Spleen (tissue), 11 donors: ENCODE results near the gene CHRM4. TPM values are rescaled to one million over a fixed set of nuclear protein-coding genes. Genes with fewer than 3 reads are reported as not detected.

Source experiments
- DNase-seq: peaks from one replicate; pipeline ENCODE4 v3.0.0-alpha.2; 2020
- H3K27ac ChIP-seq, 8 donors: fragments of 200-600 bp; sonication (generic) in 7 of 8; 1 replicate in 4 of 8; 2 replicates in 4 of 8; pipeline versions ENCODE4 v1.5.0 to v1.8.0; 2016 to 2021; ENCODE audit warnings: inconsistent platforms in 4 of 8, mild to moderate bottlenecking in 4 of 8, moderate library complexity in 1 of 8
- H3K27me3 ChIP-seq, 7 donors: fragments of 200-600 bp; sonication (generic) in 6 of 7; replicated peaks in 1 of 7; 1 replicate in 4 of 7; 2 replicates in 3 of 7; pipeline versions ENCODE4 v1.5.0 to v1.8.0; 2016 to 2021; ENCODE audit warnings: inconsistent platforms in 3 of 7, mild to moderate bottlenecking in 1 of 7
- H3K36me3 ChIP-seq, 6 donors: fragments of 200-600 bp; sonication (generic) in 5 of 6; 1 replicate in 4 of 6; 2 replicates in 2 of 6; pipeline versions ENCODE4 v1.5.0 to v1.8.0; 2016 to 2021; ENCODE audit warnings: inconsistent platforms in 2 of 6
- H3K4me1 ChIP-seq, 6 donors: fragments of 200-600 bp; sonication (generic) in 5 of 6; 1 replicate in 3 of 6; 2 replicates in 3 of 6; pipeline versions ENCODE4 v1.5.0 to v1.8.0; 2016 to 2021; ENCODE audit warnings: inconsistent platforms in 3 of 6
- H3K4me3 ChIP-seq, 8 donors: fragments of 200-600 bp; sonication (generic) in 7 of 8; 1 replicate in 4 of 8; 2 replicates in 4 of 8; pipeline versions ENCODE4 v1.5.0 to v1.8.0; 2016 to 2021; ENCODE audit warnings: inconsistent platforms in 4 of 8, mild to moderate bottlenecking in 4 of 8, moderate library complexity in 2 of 8
- H3K9me3 ChIP-seq, 8 donors: fragments of 200-600 bp; sonication (generic) in 7 of 8; 1 replicate in 4 of 8; 2 replicates in 4 of 8; pipeline versions ENCODE4 v1.5.0 to v1.8.0; 2016 to 2021; ENCODE audit warnings: inconsistent platforms in 4 of 8
- POLR2A ChIP-seq, 3 donors: fragments of 450-650 bp; IDR thresholded peaks; one replicate each; pipeline ENCODE4 v1.5.1; 2017; ENCODE audit warnings: antibody characterized with exemption in 3 of 3, mild to moderate bottlenecking in 1 of 3
- POLR2AphosphoS5 ChIP-seq, 3 donors: sonication (generic); formaldehyde crosslinking; IDR thresholded peaks; one replicate each; pipeline ENCODE4 v1.5.1; 2017; ENCODE audit warnings: antibody characterized with exemption in 3 of 3
- WGBS, 5 donors: extraction: QIAGEN DNeasy Blood & Tissue Kit in 3 of 5; methylation state at CpG; one replicate each; pipeline versions ENCODE4 v1.1.5 to v1.1.7; 2013 to 2018; 5-methylcytosine and 5-hydroxymethylcytosine counted together
- intact Hi-C: fragments of 100-400 bp; cut with DNase I; formaldehyde crosslinking; loops from one replicate; pipeline ENCODE4 v1.15.0; 2023; ENCODE audit warnings: low total_unique reads
- polyA plus RNA-seq, 3 donors: library from polyadenylated mRNA; stranded (reverse); fragments of 200-250 nt; gene quantifications; one replicate each; pipeline ENCODE4 v1.2.1, GENCODE V29; 2013
- total RNA-seq, 7 donors: library from RNA; depleted of rRNA in 3 of 7; stranded (reverse); fragments of >200 nt in 3 of 7; fragmentation: NEBNext Ultra II Directional in 4 of 7; extraction: Animal tissue kit (Norgen Biotek cat#: 25700) in 4 of 7; gene quantifications; one replicate each; pipeline versions ENCODE4 v1.1.0 to v1.2.1, GENCODE V29; 2016 to 2021
- TF ChIP-seq, protein P1 (sequence below), 11 experiments: fragments of 200-600 bp in 7 of 11; fragments of 450-650 bp in 4 of 11; sonication (generic) in 4 of 11; IDR thresholded peaks in 8 of 11; conservative IDR thresholded peaks in 3 of 11; 1 replicate in 7 of 11; 2 replicates in 4 of 11; pipeline versions ENCODE4 v1.4.0 to v1.8.0; 2016 to 2021; ENCODE audit warnings: antibody characterized with exemption in 11 of 11, inconsistent platforms in 4 of 11, mild to moderate bottlenecking in 1 of 11
- donor health status: healthy with polysubstance abuse.
- donor health status: DM: no; HTN: no; CAD: no; lungs with moderate emphysema.
- donor health status: DM: no; HTN: no; CAD: no.
- donor health status: Bipolar disorder and iron deficiency.
- donor health status: healthy.
- donor health status: DM: no; HTN: no; CAD: no.
- donor health status: DM: yes; HTN: yes; CAD: no.

CHRM4 gene
- total and polyA plus RNA-seq, 10 donors: 0.06 to 34.1 (median 3.3) TPM

DNA sequence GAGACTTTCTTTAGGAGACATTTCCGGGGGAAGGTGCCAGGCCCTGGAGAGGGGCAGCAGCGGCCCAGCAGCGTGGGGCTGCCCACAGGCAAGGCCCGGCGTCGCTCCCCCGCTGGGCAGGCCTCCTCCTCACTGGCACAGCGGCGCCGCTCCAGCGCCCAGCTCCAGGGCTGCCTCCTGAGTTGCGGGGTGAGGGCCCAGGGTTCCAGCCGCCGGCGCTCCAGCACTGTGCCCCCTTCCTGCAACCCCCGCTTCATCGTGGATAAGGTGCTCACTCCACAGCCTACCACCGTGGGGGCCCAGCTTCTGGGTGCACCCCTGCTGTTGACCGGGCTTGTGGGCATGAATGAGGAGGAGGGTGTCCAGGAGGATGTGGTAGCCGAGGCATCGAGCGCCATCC, 25.3 kb downstream of the CHRM4 start:
- Histone ChIP-seq H3K27ac (peak overlapping the region in 3 of 8 donors; percentile 8 to 93 (median 61)), H3K4me3 (no peak overlapping the region), H3K4me1 (peaks cover 38 to 91% (median 64%) of the 10 kb centered on the region in 6 donors), H3K36me3 (peaks cover 0 to 76% (median 34%) of the 10 kb centered on the region in 6 donors), H3K9me3 (no peaks in the 10 kb centered on the region), H3K27me3 (no peaks in the 10 kb centered on the region)
- no peak for DNase-seq
- TF ChIP-seq POLR2A (IDR thresholded peaks at IDR 0.05): no peak
- TF ChIP-seq POLR2AphosphoS5 (IDR thresholded peaks at IDR 0.05): no peak
- TF ChIP-seq, protein P1, sequence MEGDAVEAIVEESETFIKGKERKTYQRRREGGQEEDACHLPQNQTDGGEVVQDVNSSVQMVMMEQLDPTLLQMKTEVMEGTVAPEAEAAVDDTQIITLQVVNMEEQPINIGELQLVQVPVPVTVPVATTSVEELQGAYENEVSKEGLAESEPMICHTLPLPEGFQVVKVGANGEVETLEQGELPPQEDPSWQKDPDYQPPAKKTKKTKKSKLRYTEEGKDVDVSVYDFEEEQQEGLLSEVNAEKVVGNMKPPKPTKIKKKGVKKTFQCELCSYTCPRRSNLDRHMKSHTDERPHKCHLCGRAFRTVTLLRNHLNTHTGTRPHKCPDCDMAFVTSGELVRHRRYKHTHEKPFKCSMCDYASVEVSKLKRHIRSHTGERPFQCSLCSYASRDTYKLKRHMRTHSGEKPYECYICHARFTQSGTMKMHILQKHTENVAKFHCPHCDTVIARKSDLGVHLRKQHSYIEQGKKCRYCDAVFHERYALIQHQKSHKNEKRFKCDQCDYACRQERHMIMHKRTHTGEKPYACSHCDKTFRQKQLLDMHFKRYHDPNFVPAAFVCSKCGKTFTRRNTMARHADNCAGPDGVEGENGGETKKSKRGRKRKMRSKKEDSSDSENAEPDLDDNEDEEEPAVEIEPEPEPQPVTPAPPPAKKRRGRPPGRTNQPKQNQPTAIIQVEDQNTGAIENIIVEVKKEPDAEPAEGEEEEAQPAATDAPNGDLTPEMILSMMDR (IDR thresholded peaks at IDR 0.05 in 8 of 11, conservative IDR thresholded peaks at IDR 0.05 in 3 of 11): no peak
- 87 to 100% (median 90%) methylated on average over 2 to 22 of the region's 22 CpGs for WGBS, 5 donors
- intact Hi-C loops: no loop called here

DNA sequence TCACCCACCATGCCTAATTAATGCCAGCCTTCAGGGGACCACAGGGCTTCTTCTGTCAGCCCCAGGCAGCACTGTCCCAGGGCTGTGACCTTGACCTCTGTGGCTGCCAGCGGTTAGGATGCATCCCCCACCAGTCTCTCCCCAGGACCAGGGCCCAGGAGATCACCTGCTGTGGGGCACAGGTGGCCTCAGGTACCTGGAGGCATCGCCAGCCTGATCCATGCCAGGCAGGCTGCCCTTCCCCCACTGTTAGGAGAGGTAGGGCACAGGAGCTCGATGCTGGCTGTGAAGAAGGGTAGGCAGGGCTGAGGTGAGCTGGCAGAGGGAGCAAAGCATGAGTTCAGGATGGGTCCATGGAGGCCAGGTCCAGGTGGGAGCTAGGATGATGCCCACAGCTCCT, 26.8 kb downstream of the CHRM4 start:
- H3K4me1 ChIP-seq: peaks cover 50 to 100% (median 72%) of the 10 kb centered on the region in 6 donors

DNA sequence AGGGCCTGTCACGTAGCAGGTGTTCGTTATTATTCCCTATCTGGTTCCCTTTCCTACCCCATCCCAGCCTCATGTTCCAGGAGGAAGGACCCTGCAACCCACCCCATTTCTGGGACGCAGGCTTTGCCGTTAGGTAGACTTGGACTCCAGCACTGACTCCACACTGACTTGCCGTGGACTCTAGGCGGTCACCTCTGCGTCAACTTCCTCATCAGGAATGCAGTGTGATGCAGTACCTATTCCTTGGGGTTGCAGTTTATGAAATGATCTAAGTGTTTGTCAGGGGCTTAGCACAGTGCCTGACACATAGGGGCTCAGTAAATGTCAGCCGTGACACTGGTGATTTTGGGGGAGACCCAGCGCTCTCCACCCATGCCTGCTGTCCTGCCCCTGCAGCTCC, 27.5 kb downstream of the CHRM4 start:
- Histone ChIP-seq H3K27ac (peak overlapping the region in 5 of 8 donors; percentile 86 to 94 (median 90)), H3K36me3 (peaks cover 0 to 54% (median 15%) of the 10 kb centered on the region in 6 donors), H3K9me3 (no peaks in the 10 kb centered on the region), H3K27me3 (no peaks in the 10 kb centered on the region), H3K4me1 (peaks cover 51 to 100% (median 72%) of the 10 kb centered on the region in 6 donors), H3K4me3 (no peak overlapping the region)
- WGBS, 5 donors: 72 to 83% (median 79%) methylated on average over 9 of the region's 9 CpGs
- intact Hi-C loops: no loop called here
- TF ChIP-seq, protein P1 (IDR thresholded peaks at IDR 0.05 in 8 of 11, conservative IDR thresholded peaks at IDR 0.05 in 3 of 11): no peak
- TF ChIP-seq POLR2AphosphoS5 (IDR thresholded peaks at IDR 0.05): no peak
- TF ChIP-seq POLR2A (IDR thresholded peaks at IDR 0.05): no peak
- DNase-seq: no peak

More for the DNA sequence above, 26.8 kb downstream of the CHRM4 start:
- H3K9me3 ChIP-seq: no peaks in the 10 kb centered on the region
- no peak overlapping the region for H3K4me3 ChIP-seq
- no peak for DNase-seq
- intact Hi-C loops: no loop called here
- peak overlapping the region in 3 of 8 donors; percentile 87 to 94 (median 93) for H3K27ac ChIP-seq
- 80 to 92% (median 90%) methylated on average over 3 of the region's 3 CpGs for WGBS, 5 donors
- no peaks in the 10 kb centered on the region for H3K27me3 ChIP-seq
- peaks cover 0 to 61% (median 19%) of the 10 kb centered on the region in 6 donors for H3K36me3 ChIP-seq
- TF ChIP-seq POLR2AphosphoS5 (IDR thresholded peaks at IDR 0.05): peak in 1 of 3 donors; percentile 49
- TF ChIP-seq, protein P1 (IDR thresholded peaks at IDR 0.05 in 8 of 11, conservative IDR thresholded peaks at IDR 0.05 in 3 of 11): no peak

DNA sequence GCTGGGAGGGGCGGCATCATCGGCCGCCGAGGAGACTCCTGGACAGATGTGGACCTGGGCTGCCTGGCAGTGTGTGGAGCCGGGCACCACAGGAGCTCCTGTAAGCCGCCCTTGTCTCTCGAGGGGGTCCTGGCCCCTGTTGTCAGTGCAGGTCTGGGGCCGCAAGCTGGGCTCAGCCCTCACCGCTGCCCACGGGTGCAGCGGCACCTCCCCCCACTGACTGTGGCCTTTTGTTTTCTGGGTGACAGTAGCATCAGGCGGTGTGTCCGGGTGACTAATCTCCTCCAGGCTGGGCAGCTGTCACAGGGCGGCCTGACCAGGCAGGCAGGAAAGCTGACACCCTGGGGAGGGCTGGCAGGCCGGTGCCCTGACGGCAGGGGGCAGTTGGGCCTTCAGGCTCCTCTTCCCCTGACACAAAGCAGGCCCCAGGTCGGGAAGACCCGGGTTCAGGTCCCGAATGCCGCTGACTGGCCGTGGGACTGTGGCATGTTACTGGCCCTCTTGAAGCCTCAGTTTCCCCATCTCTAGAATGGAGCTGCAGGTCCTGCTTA, 28.0 kb downstream of the CHRM4 start:
- WGBS, 5 donors: 60 to 74% (median 68%) methylated on average over 14 to 21 of the region's 21 CpGs
- Histone ChIP-seq H3K4me3 (peak overlapping the region in 3 of 8 donors; percentile 2 to 68 (median 34)), H3K27me3 (no peaks in the 10 kb centered on the region), H3K4me1 (peaks cover 51 to 100% (median 74%) of the 10 kb centered on the region in 6 donors), H3K36me3 (peaks cover 0 to 49% (median 10%) of the 10 kb centered on the region in 6 donors), H3K27ac (peak overlapping the region in 7 of 8 donors; percentile 86 to 94 (median 90)), H3K9me3 (no peaks in the 10 kb centered on the region)
- DNase-seq: peak; percentile 79
- intact Hi-C loops: no loop called here
- TF ChIP-seq POLR2AphosphoS5 (IDR thresholded peaks at IDR 0.05): no peak
- TF ChIP-seq, protein P1 (IDR thresholded peaks at IDR 0.05 in 8 of 11, conservative IDR thresholded peaks at IDR 0.05 in 3 of 11): no peak
- no peak for TF ChIP-seq POLR2A (IDR thresholded peaks at IDR 0.05)
